Neural cell (in vitro differentiated cells): ENCODE results near the gene ENAH.

Experiments used
- CTCF ChIP-seq: fragments of 450-650 bp; IDR thresholded peaks from 2 replicates; pipeline ENCODE4 v1.5.1; 2014; ENCODE audit warnings: antibody characterized with exemption, mild to moderate bottlenecking, moderate library complexity; ENCODE audit not compliant: poor library complexity, severe bottlenecking
- EP300 ChIP-seq: fragments of 450-650 bp; conservative IDR thresholded peaks from 2 replicates; pipeline ENCODE4 v1.6.1; 2014; ENCODE audit warnings: antibody characterized with exemption, mild to moderate bottlenecking, moderate library complexity; ENCODE audit not compliant: poor library complexity, severe bottlenecking
- EZH2 ChIP-seq: fragments of 200-600, 300-800 bp; shearing (Covaris generic), sonication (generic); IDR thresholded peaks from 2 replicates; pipeline ENCODE4 v1.6.1; 2014; ENCODE audit warnings: antibody characterized with exemption, low read length, borderline replicate concordance, mild to moderate bottlenecking; ENCODE audit not compliant: insufficient read depth, poor library complexity, severe bottlenecking
- MXI1 ChIP-seq: fragments of 450-650 bp; conservative IDR thresholded peaks from 2 replicates; pipeline ENCODE4 v1.6.1; 2014; ENCODE audit warnings: antibody characterized with exemption, mild to moderate bottlenecking; ENCODE audit not compliant: poor library complexity, severe bottlenecking
- POLR2AphosphoS5 ChIP-seq: IDR thresholded peaks from 2 replicates; pipeline ENCODE4 v1.6.1; 2012
- RAD21 ChIP-seq: fragments of 450-650 bp; conservative IDR thresholded peaks from 2 replicates; pipeline ENCODE4 v1.6.1; 2014; ENCODE audit warnings: antibody characterized with exemption, mild to moderate bottlenecking, moderate library complexity
- SMC3 ChIP-seq: fragments of 450-650 bp; conservative IDR thresholded peaks from 2 replicates; pipeline ENCODE4 v1.6.1; 2014; ENCODE audit warnings: antibody characterized with exemption, mild to moderate bottlenecking, moderate library complexity; ENCODE audit not compliant: poor library complexity
- TAF1 ChIP-seq: IDR thresholded peaks from 2 replicates; pipeline ENCODE4 v1.6.1; 2012; ENCODE audit warnings: low read depth

- TF ChIP-seq CTCF (no peak), EP300 (peak; percentile 33), SMC3 (peak; percentile 37), POLR2AphosphoS5 (peak; percentile 88), EZH2 (no peak), MXI1 (peak; percentile 64), TAF1 (no peak), RAD21 (no peak)
These were observed at the start of gene ENAH for GRCh38 chr1:225652729-225653462.
